ENCODE data around the gene HHIPL1. TPM values are rescaled to one million over a fixed set of nuclear protein-coding genes. Genes with fewer than 3 reads are reported as not detected.

The HHIPL1 gene
- total and polyA plus RNA-seq, 2 of the 8 experiments (the other 6 are each of a cell fraction or from before 2014, with no cell fraction given): 1.5 to 2.6 TPM

DNA sequence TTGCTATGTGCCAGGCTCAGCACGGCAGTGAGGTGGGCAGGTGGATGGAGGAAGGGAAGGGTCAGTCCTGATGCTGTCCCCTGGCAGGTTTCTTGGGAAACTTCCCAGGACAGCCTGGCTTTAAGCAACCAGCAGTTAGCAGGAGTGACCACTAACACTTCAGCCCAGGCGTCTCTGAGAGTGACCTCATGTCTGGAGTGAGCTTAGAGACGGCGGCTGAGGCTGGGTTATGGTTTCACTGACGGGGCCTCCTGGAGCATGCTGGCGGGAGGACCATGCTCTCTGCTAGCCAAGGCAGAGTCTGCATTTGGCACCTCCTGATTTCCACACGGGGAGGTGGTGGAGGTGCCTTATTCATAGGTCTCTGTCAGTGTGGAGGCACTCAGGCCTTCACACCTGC, 2.5 kb downstream of the HHIPL1 start (continued):
- no peak for TF ChIP-seq HDAC2 (IDR thresholded peaks at IDR 0.05; ENCODE audit: borderline replicate concordance in 1 of 2, low read depth in 2 of 2, low read length in 2 of 2)
- no peak for TF ChIP-seq SRF (IDR thresholded peaks at IDR 0.05; ENCODE audit: low read depth, low read length)
- no peak for TF ChIP-seq CBX5 (IDR thresholded peaks at IDR 0.05; ENCODE audit: low read depth, low read length)
- no peak for TF ChIP-seq ATF2 (IDR thresholded peaks at IDR 0.05; ENCODE audit: low read length)

All from H1 (cell line).